ENCODE results near the gene CCL20.

CCL20 gene

GRCh38 chr2:227846831-227847230 lies 33.2 kb downstream of the CCL20 start:
- H3K4me2 ChIP-seq (ENCODE audit: low read length) = no peak overlapping the region
- no peaks in the 10 kb centered on the region for H3K27me3 ChIP-seq (ENCODE audit: control insufficient read depth, insufficient read depth, low read length)
- H3K9ac ChIP-seq (ENCODE audit: low read depth, low read length) = no peak overlapping the region
- peaks cover 21% of the 10 kb centered on the region for H3K4me1 ChIP-seq (ENCODE audit: control insufficient read depth, insufficient read depth, low read length)
- H3K9me3 ChIP-seq (replicated peaks; ENCODE audit: low read length) = no peaks in the 10 kb centered on the region
- no peaks in the 10 kb centered on the region for H3K36me3 ChIP-seq (ENCODE audit: insufficient read depth, low read length)
- no peak overlapping the region for H3K4me3 ChIP-seq (ENCODE audit: low read length)

GRCh38 chr2:227848146-227848545 lies 34.5 kb downstream of the CCL20 start:
- Histone ChIP-seq H3K4me2 (ENCODE audit: low read length) (no peak overlapping the region), H3K27me3 (ENCODE audit: control insufficient read depth, insufficient read depth, low read length) (no peaks in the 10 kb centered on the region), H3K4me1 (ENCODE audit: control insufficient read depth, insufficient read depth, low read length) (peaks cover 30% of the 10 kb centered on the region), H3K9ac (ENCODE audit: low read depth, low read length) (no peak overlapping the region), H3K9me3 (replicated peaks; ENCODE audit: low read length) (no peaks in the 10 kb centered on the region), H3K4me3 (ENCODE audit: low read length) (no peak overlapping the region), H3K36me3 (ENCODE audit: insufficient read depth, low read length) (no peaks in the 10 kb centered on the region)

DNA sequence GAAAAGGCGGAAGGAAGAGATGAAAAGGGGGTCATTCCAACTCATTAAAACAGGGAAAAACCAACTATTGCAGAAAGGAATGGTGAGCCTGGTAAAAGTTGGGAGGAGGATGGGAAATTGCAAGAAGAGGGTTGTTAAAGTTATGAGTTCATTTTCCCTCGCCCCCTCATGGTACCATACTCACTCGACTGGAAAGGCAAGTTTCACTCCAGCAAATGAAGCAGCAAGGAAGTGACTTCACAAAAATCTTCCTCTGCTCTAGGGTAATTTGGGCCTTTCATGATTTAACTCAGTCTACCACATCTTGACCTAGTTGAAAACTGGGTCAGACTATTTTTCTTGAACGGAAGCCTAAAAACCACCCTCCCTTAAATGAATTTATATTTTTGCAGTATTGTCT lies 34.9 kb downstream of the CCL20 start:
- Histone ChIP-seq H3K9me3 (replicated peaks; ENCODE audit: low read length) (no peaks in the 10 kb centered on the region), H3K27me3 (ENCODE audit: control insufficient read depth, insufficient read depth, low read length) (no peaks in the 10 kb centered on the region), H3K36me3 (ENCODE audit: insufficient read depth, low read length) (no peaks in the 10 kb centered on the region), H3K4me2 (ENCODE audit: low read length) (no peak overlapping the region), H3K9ac (ENCODE audit: low read depth, low read length) (no peak overlapping the region), H3K4me3 (ENCODE audit: low read length) (no peak overlapping the region), H3K4me1 (ENCODE audit: control insufficient read depth, insufficient read depth, low read length) (peaks cover 34% of the 10 kb centered on the region)

DNA sequence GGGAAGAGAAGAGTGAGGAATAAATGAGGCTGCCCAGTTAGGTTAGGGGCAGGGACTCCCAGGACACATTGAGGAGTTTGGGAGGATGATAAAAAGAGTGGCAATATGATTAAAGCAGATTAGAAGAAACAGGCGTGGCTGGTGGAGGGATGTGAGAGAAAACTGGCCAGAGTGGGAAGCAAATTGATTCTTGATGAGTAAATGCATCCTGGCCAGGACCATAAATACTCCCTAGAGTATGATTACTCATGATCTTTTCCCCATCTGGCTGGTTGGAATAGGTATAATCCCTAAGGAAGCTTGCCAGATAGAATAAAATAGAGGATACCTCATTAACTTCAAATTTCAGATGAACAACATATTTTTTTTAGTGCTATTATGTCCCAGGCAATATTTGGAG lies 36.3 kb downstream of the CCL20 start:
- Histone ChIP-seq H3K4me3 (ENCODE audit: low read length) (no peak overlapping the region), H3K4me1 (ENCODE audit: control insufficient read depth, insufficient read depth, low read length) (peaks cover 43% of the 10 kb centered on the region), H3K9ac (ENCODE audit: low read depth, low read length) (peak overlapping the region; percentile 45), H3K9me3 (replicated peaks; ENCODE audit: low read length) (no peaks in the 10 kb centered on the region), H3K27me3 (ENCODE audit: control insufficient read depth, insufficient read depth, low read length) (no peaks in the 10 kb centered on the region), H3K36me3 (ENCODE audit: insufficient read depth, low read length) (no peaks in the 10 kb centered on the region), H3K4me2 (ENCODE audit: low read length) (peak overlapping the region; percentile 42)

- H3K9ac ChIP-seq (ENCODE audit: low read depth, low read length) = peak overlapping the region; percentile 25
- H3K4me3 ChIP-seq (ENCODE audit: low read length) = no peak overlapping the region
- peak overlapping the region; percentile 10 for H3K4me2 ChIP-seq (ENCODE audit: low read length)
- H3K27me3 ChIP-seq (ENCODE audit: control insufficient read depth, insufficient read depth, low read length) = no peaks in the 10 kb centered on the region
- H3K9me3 ChIP-seq (replicated peaks; ENCODE audit: low read length) = no peaks in the 10 kb centered on the region
- H3K36me3 ChIP-seq (ENCODE audit: insufficient read depth, low read length) = no peaks in the 10 kb centered on the region
- peaks cover 41% of the 10 kb centered on the region for H3K4me1 ChIP-seq (ENCODE audit: control insufficient read depth, insufficient read depth, low read length)
These were observed 39.6 kb downstream of the CCL20 start for GRCh38 chr2:227853204-227853629.

- Histone ChIP-seq H3K4me1 (ENCODE audit: control insufficient read depth, insufficient read depth, low read length) (peaks cover 35% of the 10 kb centered on the region), H3K4me3 (ENCODE audit: low read length) (no peak overlapping the region), H3K4me2 (ENCODE audit: low read length) (peak overlapping the region; percentile 10), H3K9ac (ENCODE audit: low read depth, low read length) (peak overlapping the region; percentile 25), H3K9me3 (replicated peaks; ENCODE audit: low read length) (no peaks in the 10 kb centered on the region), H3K27me3 (ENCODE audit: control insufficient read depth, insufficient read depth, low read length) (no peaks in the 10 kb centered on the region), H3K36me3 (ENCODE audit: insufficient read depth, low read length) (no peaks in the 10 kb centered on the region)
These were observed 40.2 kb downstream of the CCL20 start for GRCh38 chr2:227853765-227854271.

DNA sequence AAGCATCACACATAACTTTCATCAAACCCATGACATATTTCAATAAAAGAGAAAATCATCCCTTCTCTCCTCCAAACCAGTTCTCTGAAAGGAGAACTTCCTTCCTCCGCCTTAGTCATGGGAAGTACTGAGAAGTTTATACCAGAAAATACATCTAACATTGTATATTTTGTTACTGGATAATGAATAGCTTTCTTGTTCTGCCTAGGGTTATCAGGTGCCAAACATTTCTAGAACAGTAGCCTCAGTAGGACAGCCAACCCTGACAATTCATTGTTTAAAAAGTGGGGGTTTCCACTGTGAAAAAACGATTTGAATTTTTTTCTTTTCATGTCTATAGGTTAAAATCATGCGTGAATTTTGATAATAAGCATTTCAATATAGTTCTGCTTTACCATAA lies 41.8 kb downstream of the CCL20 start:
- H3K27me3 ChIP-seq (ENCODE audit: control insufficient read depth, insufficient read depth, low read length) = no peaks in the 10 kb centered on the region
- H3K9me3 ChIP-seq (replicated peaks; ENCODE audit: low read length) = no peaks in the 10 kb centered on the region
- H3K4me3 ChIP-seq (ENCODE audit: low read length) = no peak overlapping the region
- no peak overlapping the region for H3K4me2 ChIP-seq (ENCODE audit: low read length)
- peaks cover 29% of the 10 kb centered on the region for H3K4me1 ChIP-seq (ENCODE audit: control insufficient read depth, insufficient read depth, low read length)
- H3K36me3 ChIP-seq (ENCODE audit: insufficient read depth, low read length) = no peaks in the 10 kb centered on the region
- no peak overlapping the region for H3K9ac ChIP-seq (ENCODE audit: low read depth, low read length)

DNA sequence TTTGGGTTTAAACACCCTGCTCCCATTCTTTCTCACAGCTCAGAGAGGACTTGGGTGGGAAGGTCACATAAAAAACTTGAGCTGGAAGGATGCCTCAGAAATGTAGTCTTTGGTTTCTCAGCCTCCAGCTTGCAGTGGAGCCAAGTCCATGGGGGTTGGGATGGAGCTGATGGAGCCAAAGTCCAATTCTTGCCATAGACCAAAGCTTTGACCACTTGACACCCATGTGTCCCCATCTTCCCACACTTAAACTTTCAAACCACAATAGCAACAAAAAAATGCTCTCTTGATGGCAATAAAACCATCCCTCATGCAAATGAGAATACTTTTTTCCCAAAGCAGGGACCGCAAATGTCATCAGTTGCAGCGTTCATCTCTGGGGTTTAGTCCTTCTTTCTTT lies 43.1 kb downstream of the CCL20 start:
- H3K9ac ChIP-seq (ENCODE audit: low read depth, low read length) = no peak overlapping the region
- H3K4me3 ChIP-seq (ENCODE audit: low read length) = no peak overlapping the region
- H3K9me3 ChIP-seq (replicated peaks; ENCODE audit: low read length) = no peaks in the 10 kb centered on the region
- no peaks in the 10 kb centered on the region for H3K36me3 ChIP-seq (ENCODE audit: insufficient read depth, low read length)
- H3K27me3 ChIP-seq (ENCODE audit: control insufficient read depth, insufficient read depth, low read length) = no peaks in the 10 kb centered on the region
- no peak overlapping the region for H3K4me2 ChIP-seq (ENCODE audit: low read length)
- H3K4me1 ChIP-seq (ENCODE audit: control insufficient read depth, insufficient read depth, low read length) = peaks cover 39% of the 10 kb centered on the region

GRCh38 chr2:227860221-227860641 lies 46.6 kb downstream of the CCL20 start:
- no peaks in the 10 kb centered on the region for H3K9me3 ChIP-seq (replicated peaks; ENCODE audit: low read length)
- no peak overlapping the region for H3K4me2 ChIP-seq (ENCODE audit: low read length)
- H3K36me3 ChIP-seq (ENCODE audit: insufficient read depth, low read length) = no peaks in the 10 kb centered on the region
- peak overlapping the region; percentile 55 for H3K9ac ChIP-seq (ENCODE audit: low read depth, low read length)
- H3K4me1 ChIP-seq (ENCODE audit: control insufficient read depth, insufficient read depth, low read length) = peaks cover 53% of the 10 kb centered on the region
- no peak overlapping the region for H3K4me3 ChIP-seq (ENCODE audit: low read length)
- no peaks in the 10 kb centered on the region for H3K27me3 ChIP-seq (ENCODE audit: control insufficient read depth, insufficient read depth, low read length)

GRCh38 chr2:227861011-227861410 lies 47.4 kb downstream of the CCL20 start:
- Histone ChIP-seq H3K4me2 (ENCODE audit: low read length) (no peak overlapping the region), H3K36me3 (ENCODE audit: insufficient read depth, low read length) (no peaks in the 10 kb centered on the region), H3K9me3 (replicated peaks; ENCODE audit: low read length) (no peaks in the 10 kb centered on the region), H3K27me3 (ENCODE audit: control insufficient read depth, insufficient read depth, low read length) (no peaks in the 10 kb centered on the region), H3K4me1 (ENCODE audit: control insufficient read depth, insufficient read depth, low read length) (peaks cover 61% of the 10 kb centered on the region), H3K9ac (ENCODE audit: low read depth, low read length) (peak overlapping the region; percentile 82), H3K4me3 (ENCODE audit: low read length) (no peak overlapping the region)

- Histone ChIP-seq H3K4me1 (ENCODE audit: control insufficient read depth, insufficient read depth, low read length) (peaks cover 62% of the 10 kb centered on the region), H3K4me3 (ENCODE audit: low read length) (peak overlapping the region; percentile 20), H3K4me2 (ENCODE audit: low read length) (peak overlapping the region; percentile 64), H3K9me3 (replicated peaks; ENCODE audit: low read length) (no peaks in the 10 kb centered on the region), H3K27me3 (ENCODE audit: control insufficient read depth, insufficient read depth, low read length) (no peaks in the 10 kb centered on the region), H3K9ac (ENCODE audit: low read depth, low read length) (peak overlapping the region; percentile 82), H3K36me3 (ENCODE audit: insufficient read depth, low read length) (no peaks in the 10 kb centered on the region)
These were observed 48.6 kb downstream of the CCL20 start for GRCh38 chr2:227862227-227862740.

All from skeletal muscle satellite cell (primary cell).